GM19395 (cell line): ENCODE data around the gene HOXD11.

ENCODE experiments used
- ATAC-seq: cut with Tn5 transposase; IDR thresholded peaks from one replicate; pipeline ENCODE4 v1.9.1; 2021; ENCODE audit warnings: mild to moderate bottlenecking, moderate library complexity; ENCODE audit not compliant: unreplicated experiment

HOXD11 gene

GRCh38 chr2:176081376-176081836, 25.7 kb upstream of the HOXD11 start:
- no peak for ATAC-seq

- ATAC-seq, result no peak
These were observed 25.1 kb upstream of the HOXD11 start for GRCh38 chr2:176081837-176082524.

- no peak for ATAC-seq
These were observed 24.6 kb upstream of the HOXD11 start for GRCh38 chr2:176082525-176082823.

- no peak for ATAC-seq
These were observed 24.0 kb upstream of the HOXD11 start for GRCh38 chr2:176082824-176083751.

- no peak for ATAC-seq
These were observed 23.3 kb upstream of the HOXD11 start, which contains the start of gene EVX2 for GRCh38 chr2:176083796-176084261. Gene EVX2 (minus strand): TSS chr2:176083962. CDS start chr2:176083776, 186 bp downstream.

- no peak for ATAC-seq
These were observed 22.4 kb upstream of the HOXD11 start for GRCh38 chr2:176084611-176085119.

GRCh38 chr2:176085120-176085788, 21.8 kb upstream of the HOXD11 start:
- no peak for ATAC-seq

GRCh38 chr2:176085861-176086771, 21.0 kb upstream of the HOXD11 start:
- ATAC-seq, result no peak

GRCh38 chr2:176087330-176088047, 19.6 kb upstream of the HOXD11 start:
- ATAC-seq, result no peak

- no peak for ATAC-seq
These were observed 18.8 kb upstream of the HOXD11 start for GRCh38 chr2:176088048-176088936.

- ATAC-seq, result no peak
These were observed 17.9 kb upstream of the HOXD11 start for GRCh38 chr2:176088937-176089842.

GRCh38 chr2:176089843-176090395, 17.2 kb upstream of the HOXD11 start:
- ATAC-seq, result no peak

GRCh38 chr2:176090862-176091261, 16.2 kb upstream of the HOXD11 start:
- ATAC-seq, result no peak

- no peak for ATAC-seq
These were observed 15.5 kb upstream of the HOXD11 start for GRCh38 chr2:176091329-176092258.

GRCh38 chr2:176092270-176093144, 14.6 kb upstream of the HOXD11 start, which contains the start of gene HOXD13:
Gene HOXD13 (plus strand): TSS chr2:176092721. CDS start chr2:176092891, 170 bp downstream.
- ATAC-seq, result no peak
